Astrocyte (in vitro differentiated cells and primary cell): ENCODE results near the gene YES1. TPM values are rescaled to one million over a fixed set of nuclear protein-coding genes. Genes with fewer than 3 reads are reported as not detected.

Experiments used
- DNase-seq: peaks from one replicate; pipeline ENCODE4 v3.0.0-alpha.2; 2010; ENCODE audit warnings: low read depth
- FAIRE-seq: peaks from 2 replicates; lab custom pipeline; 2011; peaks lifted over from hg19 to GRCh38; lab: Jason Lieb, UNC
- H2AFZ ChIP-seq: 2 replicates; pipeline ENCODE4 v1.6.0; 2012; ENCODE audit warnings: low read depth, low read length, inconsistent platforms
- H3K27ac ChIP-seq: 2 replicates; pipeline ENCODE4 v1.5.1; 2011; ENCODE audit warnings: low read depth, low read length, inconsistent platforms
- H3K27me3 ChIP-seq: 2 replicates; pipeline ENCODE4 v1.6.0; 2011; ENCODE audit warnings: low read length, inconsistent platforms; ENCODE audit not compliant: insufficient read depth
- H3K36me3 ChIP-seq: 2 replicates; pipeline ENCODE4 v1.5.1; 2011; ENCODE audit warnings: low read length, inconsistent platforms; ENCODE audit not compliant: insufficient read depth
- H3K4me1 ChIP-seq: 2 replicates; pipeline ENCODE4 v1.5.1; 2011; ENCODE audit warnings: low read length, inconsistent platforms; ENCODE audit not compliant: insufficient read depth
- H3K4me2 ChIP-seq: 2 replicates; pipeline ENCODE4 v1.6.0; 2012; ENCODE audit warnings: low read length, inconsistent platforms
- H3K4me3 ChIP-seq: 2 replicates; pipeline ENCODE4 v1.5.1; 2011; ENCODE audit warnings: low read depth, mild to moderate bottlenecking, low read length, inconsistent platforms; ENCODE audit not compliant: insufficient read depth
- H3K79me2 ChIP-seq: 2 replicates; pipeline ENCODE4 v1.6.0; 2012; ENCODE audit warnings: mild to moderate bottlenecking, low read length, inconsistent platforms; ENCODE audit not compliant: insufficient read depth
- H3K9ac ChIP-seq: 2 replicates; pipeline ENCODE4 v1.6.0; 2012; ENCODE audit warnings: mild to moderate bottlenecking, low read length, inconsistent platforms
- H3K9me3 ChIP-seq: 2 replicates; pipeline ENCODE4 v1.5.1; 2012; ENCODE audit warnings: low read depth, mild to moderate bottlenecking, low read length, inconsistent platforms; ENCODE audit not compliant: insufficient read depth
- H4K20me1 ChIP-seq: 2 replicates; pipeline ENCODE4 v1.6.0; 2012; ENCODE audit warnings: low read length, inconsistent platforms; ENCODE audit not compliant: insufficient read depth
- H3K27ac Mint-ChIP-seq: one replicate; pipeline ENCODE4 v1.8.0; 2021; ENCODE audit warnings: mild to moderate bottlenecking, mixed read lengths; ENCODE audit not compliant: unreplicated experiment
- H3K27me3 Mint-ChIP-seq: one replicate; pipeline ENCODE4 v1.8.0; 2021; ENCODE audit warnings: low read depth, mixed read lengths; ENCODE audit not compliant: unreplicated experiment
- H3K36me3 Mint-ChIP-seq: one replicate; pipeline ENCODE4 v1.8.0; 2021; ENCODE audit warnings: low read depth, mixed read lengths; ENCODE audit not compliant: unreplicated experiment
- H3K4me1 Mint-ChIP-seq: one replicate; pipeline ENCODE4 v1.8.0; 2021; ENCODE audit warnings: low read depth, mixed read lengths; ENCODE audit not compliant: unreplicated experiment
- H3K4me3 Mint-ChIP-seq: one replicate; pipeline ENCODE4 v1.8.0; 2021; ENCODE audit warnings: mild to moderate bottlenecking, moderate library complexity, mixed read lengths; ENCODE audit not compliant: unreplicated experiment
- H3K9me3 Mint-ChIP-seq: one replicate; pipeline ENCODE4 v1.8.0; 2021; ENCODE audit warnings: mild to moderate bottlenecking, mixed read lengths; ENCODE audit not compliant: unreplicated experiment
- EZH2 ChIP-seq: IDR thresholded peaks from 2 replicates; pipeline ENCODE4 v1.6.1; 2012; ENCODE audit warnings: mild to moderate bottlenecking, low read length, inconsistent platforms; ENCODE audit not compliant: insufficient read depth
- total RNA-seq: library from RNA; stranded (reverse); gene quantifications from 2 replicates; pipeline ENCODE4 v1.2.1, GENCODE V29; 2021
- TF ChIP-seq, protein P1 (sequence below): IDR thresholded peaks from 2 replicates; pipeline ENCODE4 v1.5.1; 2011; ENCODE audit warnings: low read depth, mild to moderate bottlenecking, inconsistent platforms, low read length, moderate library complexity; ENCODE audit not compliant: insufficient read depth

YES1 gene
- total RNA-seq, 1 donor from 2014 or later: 68.2 TPM

DNA sequence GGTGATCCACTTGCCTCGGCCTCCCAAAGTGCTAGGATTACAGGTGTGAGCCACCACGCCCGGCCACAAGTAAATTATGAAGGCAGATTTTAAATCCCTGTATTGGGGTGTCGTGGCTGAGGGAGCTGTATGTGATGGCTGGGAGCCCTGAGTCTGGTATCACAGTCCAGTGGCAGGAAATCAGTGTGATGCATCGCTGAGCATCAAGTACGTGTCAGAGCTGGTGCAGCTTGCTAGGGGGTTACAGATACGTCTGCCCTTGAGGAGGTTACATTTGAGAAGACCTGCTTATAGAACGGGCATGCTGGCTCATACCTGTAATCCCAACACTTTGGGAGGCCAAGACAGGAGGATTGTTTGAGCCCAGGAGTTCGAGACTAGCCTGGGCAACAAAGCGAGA, 103.9 kb downstream of the YES1 start:
- Histone ChIP-seq H3K79me2 (peaks cover 38% of the 10 kb centered on the region), H3K36me3 (peaks cover 12% of the 10 kb centered on the region), H2AFZ (no peak overlapping the region), H3K27me3 (no peaks in the 10 kb centered on the region), H3K4me2 (no peak overlapping the region), H4K20me1 (peaks cover 25% of the 10 kb centered on the region), H3K4me3 (no peak overlapping the region), H3K4me1 (peaks cover 19% of the 10 kb centered on the region), H3K27ac (no peak overlapping the region), H3K9ac (no peak overlapping the region), H3K9me3 (no peaks in the 10 kb centered on the region)
- FAIRE-seq: no peak
- TF ChIP-seq, protein P1, sequence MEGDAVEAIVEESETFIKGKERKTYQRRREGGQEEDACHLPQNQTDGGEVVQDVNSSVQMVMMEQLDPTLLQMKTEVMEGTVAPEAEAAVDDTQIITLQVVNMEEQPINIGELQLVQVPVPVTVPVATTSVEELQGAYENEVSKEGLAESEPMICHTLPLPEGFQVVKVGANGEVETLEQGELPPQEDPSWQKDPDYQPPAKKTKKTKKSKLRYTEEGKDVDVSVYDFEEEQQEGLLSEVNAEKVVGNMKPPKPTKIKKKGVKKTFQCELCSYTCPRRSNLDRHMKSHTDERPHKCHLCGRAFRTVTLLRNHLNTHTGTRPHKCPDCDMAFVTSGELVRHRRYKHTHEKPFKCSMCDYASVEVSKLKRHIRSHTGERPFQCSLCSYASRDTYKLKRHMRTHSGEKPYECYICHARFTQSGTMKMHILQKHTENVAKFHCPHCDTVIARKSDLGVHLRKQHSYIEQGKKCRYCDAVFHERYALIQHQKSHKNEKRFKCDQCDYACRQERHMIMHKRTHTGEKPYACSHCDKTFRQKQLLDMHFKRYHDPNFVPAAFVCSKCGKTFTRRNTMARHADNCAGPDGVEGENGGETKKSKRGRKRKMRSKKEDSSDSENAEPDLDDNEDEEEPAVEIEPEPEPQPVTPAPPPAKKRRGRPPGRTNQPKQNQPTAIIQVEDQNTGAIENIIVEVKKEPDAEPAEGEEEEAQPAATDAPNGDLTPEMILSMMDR: no peak
- no peak for TF ChIP-seq EZH2
- Mint-ChIP-seq H3K4me3 (no peak overlapping the region), H3K27me3 (no peaks in the 10 kb centered on the region), H3K9me3 (no peaks in the 10 kb centered on the region), H3K36me3 (peaks cover 13% of the 10 kb centered on the region), H3K4me1 (peaks cover 9% of the 10 kb centered on the region), H3K27ac (no peak overlapping the region)
- DNase-seq: no peak

DNA sequence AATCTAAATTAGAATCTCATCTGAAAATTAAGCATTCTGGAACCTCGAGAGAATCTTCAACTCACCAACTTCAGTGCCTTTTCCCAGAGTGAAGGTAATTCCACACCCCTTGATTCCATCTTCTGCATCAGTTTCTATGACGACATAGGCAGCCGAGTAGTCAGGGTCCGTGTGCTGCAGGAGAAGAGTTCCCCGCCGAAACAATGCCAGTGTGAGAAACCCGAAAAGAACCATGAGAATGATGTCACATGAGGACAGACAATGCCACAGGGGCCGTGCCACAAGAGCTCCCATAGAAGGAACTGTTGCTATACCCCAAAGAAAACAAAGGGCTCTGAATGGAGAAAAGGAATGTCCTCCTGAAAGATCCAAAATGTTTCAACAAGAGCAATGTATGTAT, 105.6 kb downstream of the YES1 start:
- H4K20me1 ChIP-seq: peaks cover 26% of the 10 kb centered on the region
- no peak for FAIRE-seq
- H3K27ac Mint-ChIP-seq: no peak overlapping the region

More for the DNA sequence above, 105.6 kb downstream of the YES1 start:
- H3K4me1 ChIP-seq: peaks cover 23% of the 10 kb centered on the region
- DNase-seq: no peak
- peaks cover 12% of the 10 kb centered on the region for H3K36me3 ChIP-seq
- H3K4me3 Mint-ChIP-seq: no peak overlapping the region
- no peak overlapping the region for H3K4me2 ChIP-seq
- peaks cover 36% of the 10 kb centered on the region for H3K79me2 ChIP-seq
- H3K9me3 Mint-ChIP-seq: no peaks in the 10 kb centered on the region
- H3K4me1 Mint-ChIP-seq: peaks cover 13% of the 10 kb centered on the region
- H3K9ac ChIP-seq: no peak overlapping the region
- H3K36me3 Mint-ChIP-seq: peaks cover 13% of the 10 kb centered on the region
- no peak overlapping the region for H3K27ac ChIP-seq
- no peaks in the 10 kb centered on the region for H3K9me3 ChIP-seq
- no peak overlapping the region for H3K4me3 ChIP-seq
- TF ChIP-seq EZH2: no peak
- TF ChIP-seq, protein P1: no peak
- no peaks in the 10 kb centered on the region for H3K27me3 ChIP-seq
- no peaks in the 10 kb centered on the region for H3K27me3 Mint-ChIP-seq
- H2AFZ ChIP-seq: no peak overlapping the region
